Psoas muscle (tissue), 8 donors: ENCODE data around the gene BCL11A. TPM values are rescaled to one million over a fixed set of nuclear protein-coding genes. Genes with fewer than 3 reads are reported as not detected.

ENCODE experiments used
- ATAC-seq, 4 donors: fragments of 200-7000 bp; cut with Tn5 transposase; one replicate each; pipeline ENCODE4 v1.9.1; 2020; ENCODE audit warnings: moderate library complexity in 3 of 4, mild to moderate bottlenecking in 2 of 4
- DNase-seq, 2 donors: peaks; one replicate each; pipeline ENCODE4 v3.0.0-alpha.2; 2020
- H3K27ac ChIP-seq: fragments of 200-600 bp; one replicate; pipeline ENCODE4 v1.8.0; 2022
- H3K27me3 ChIP-seq, 3 donors: fragments of 200-600 bp in 1 of 3; one replicate each; pipeline versions ENCODE4 v1.6.1 to v1.8.0; 2013 to 2022; ENCODE audit warnings: low read length in 2 of 3, mild to moderate bottlenecking in 2 of 3, moderate library complexity in 1 of 3; ENCODE audit not compliant: insufficient read depth in 3 of 3
- H3K36me3 ChIP-seq, 2 donors: fragments of 200-600 bp in 1 of 2; one replicate each; pipeline versions ENCODE4 v1.6.1 to v1.8.0; 2013 to 2022; ENCODE audit warnings: low read depth in 1 of 2, mild to moderate bottlenecking in 1 of 2, moderate library complexity in 1 of 2; ENCODE audit not compliant: insufficient read depth in 1 of 2
- H3K4me1 ChIP-seq: fragments of 200-600 bp; one replicate; pipeline ENCODE4 v1.8.0; 2022
- H3K4me3 ChIP-seq: fragments of 200-600 bp; one replicate; pipeline ENCODE4 v1.8.0; 2022; ENCODE audit warnings: mild to moderate bottlenecking
- H3K9me3 ChIP-seq: fragments of 200-600 bp; one replicate; pipeline ENCODE4 v1.8.0; 2022
- WGBS, 3 donors: extraction: QIAGEN DNeasy Blood & Tissue Kit; methylation state at CpG; one replicate each; pipeline versions ENCODE4 v1.1.6 to v1.1.7; 2013; 5-methylcytosine and 5-hydroxymethylcytosine counted together
- intact Hi-C, 2 donors: fragments of 100-400 bp; cut with DNase I; formaldehyde crosslinking; loops; one replicate each; pipeline versions ENCODE4 v1.11.0 to v1.14.2; 2022
- polyA plus RNA-seq, 3 donors: library from polyadenylated mRNA; stranded (reverse); fragments of 200-250 nt; gene quantifications; one replicate each; pipeline ENCODE4 v1.2.3, GENCODE V29; 2013
- total RNA-seq, 4 donors: library from RNA; stranded (reverse); fragmentation: NEBNext Ultra II Directional in 2 of 4; extraction: Animal tissue kit (Norgen Biotek cat#: 25700) in 2 of 4; gene quantifications; one replicate each; pipeline versions ENCODE4 v1.2.1 to v1.2.4, GENCODE V29; 2021 to 2023
- TF ChIP-seq, protein P1 (sequence below): fragments of 200-600 bp; IDR thresholded peaks from one replicate; pipeline ENCODE4 v1.8.0; 2022; ENCODE audit warnings: antibody characterized with exemption
- donor health status: healthy with polysubstance abuse.
- donor health status: DM: no; HTN: no; CAD: no; lungs with moderate emphysema.
- donor health status: Bipolar disorder and iron deficiency.
- donor health status: healthy.
- donor health status: DM: yes; HTN: yes; CAD: no.
- donor health status: DM: no; HTN: no; CAD: no.
- donor health status: DM: no; HTN: no; CAD: no.
- donor health status: DM: yes; HTN: yes; CAD: no.

Gene BCL11A
- total and polyA plus RNA-seq, 7 donors = 0.01 to 0.66 (median 0.39) TPM; not detected in 1

GRCh38 chr2:60552851-60553494 is 481 bp downstream of the BCL11A start:
- Histone ChIP-seq H3K4me1 (peaks cover 28% of the 10 kb centered on the region), H3K36me3 (no peaks in the 10 kb centered on the region), H3K9me3 (no peaks in the 10 kb centered on the region), H3K27ac (no peak overlapping the region), H3K27me3 (peaks cover 2 to 95% (median 36%) of the 10 kb centered on the region in 3 donors), H3K4me3 (peak overlapping the region; percentile 85)
- WGBS, 3 donors = 2 to 4% (median 3%) methylated on average over 38 of the region's 38 CpGs
- intact Hi-C loops = loop anchor here in 1 of 2 donors (5.0 kb wide), 2 partner anchors 341 to 1251 kb away; no protein-coding TSS in a partner anchor
- no peak for ATAC-seq
- TF ChIP-seq, protein P1, sequence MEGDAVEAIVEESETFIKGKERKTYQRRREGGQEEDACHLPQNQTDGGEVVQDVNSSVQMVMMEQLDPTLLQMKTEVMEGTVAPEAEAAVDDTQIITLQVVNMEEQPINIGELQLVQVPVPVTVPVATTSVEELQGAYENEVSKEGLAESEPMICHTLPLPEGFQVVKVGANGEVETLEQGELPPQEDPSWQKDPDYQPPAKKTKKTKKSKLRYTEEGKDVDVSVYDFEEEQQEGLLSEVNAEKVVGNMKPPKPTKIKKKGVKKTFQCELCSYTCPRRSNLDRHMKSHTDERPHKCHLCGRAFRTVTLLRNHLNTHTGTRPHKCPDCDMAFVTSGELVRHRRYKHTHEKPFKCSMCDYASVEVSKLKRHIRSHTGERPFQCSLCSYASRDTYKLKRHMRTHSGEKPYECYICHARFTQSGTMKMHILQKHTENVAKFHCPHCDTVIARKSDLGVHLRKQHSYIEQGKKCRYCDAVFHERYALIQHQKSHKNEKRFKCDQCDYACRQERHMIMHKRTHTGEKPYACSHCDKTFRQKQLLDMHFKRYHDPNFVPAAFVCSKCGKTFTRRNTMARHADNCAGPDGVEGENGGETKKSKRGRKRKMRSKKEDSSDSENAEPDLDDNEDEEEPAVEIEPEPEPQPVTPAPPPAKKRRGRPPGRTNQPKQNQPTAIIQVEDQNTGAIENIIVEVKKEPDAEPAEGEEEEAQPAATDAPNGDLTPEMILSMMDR = no peak
- no peak for DNase-seq

- no peak overlapping the region for H3K27ac ChIP-seq
- H3K36me3 ChIP-seq = no peaks in the 10 kb centered on the region
- TF ChIP-seq, protein P1 = no peak
- DNase-seq = no peak
- peak overlapping the region; percentile 85 for H3K4me3 ChIP-seq
- peaks cover 28% of the 10 kb centered on the region for H3K4me1 ChIP-seq
- H3K9me3 ChIP-seq = no peaks in the 10 kb centered on the region
- intact Hi-C loops = loop anchor here in 1 of 2 donors (5.0 kb wide), 2 partner anchors 340 to 1250 kb away; no protein-coding TSS in a partner anchor
- peaks cover 5 to 90% (median 36%) of the 10 kb centered on the region in 3 donors for H3K27me3 ChIP-seq
- WGBS, 3 donors = 1 to 2% (median 2%) methylated on average over 23 to 49 of the region's 49 CpGs
- ATAC-seq = no peak
Measured at GRCh38 chr2:60552078-60552850, 1.2 kb downstream of the BCL11A start.

GRCh38 chr2:60551240-60552077 is 2.0 kb downstream of the BCL11A start:
- Histone ChIP-seq H3K36me3 (no peaks in the 10 kb centered on the region), H3K4me1 (peaks cover 28% of the 10 kb centered on the region), H3K4me3 (peak overlapping the region; percentile 85), H3K27ac (no peak overlapping the region), H3K9me3 (no peaks in the 10 kb centered on the region), H3K27me3 (peaks cover 4 to 90% (median 36%) of the 10 kb centered on the region in 3 donors)
- ATAC-seq (no peak), DNase-seq (no peak)
- TF ChIP-seq, protein P1 = no peak
- intact Hi-C loops = loop anchor here in 1 of 2 donors (2.0 to 5.0 kb wide), 3 partner anchors 215 to 1249 kb away; no protein-coding TSS in a partner anchor
- WGBS, 3 donors = 5 to 8% (median 6%) methylated on average over 45 to 63 of the region's 63 CpGs

GRCh38 chr2:60550984-60551239 is 2.5 kb downstream of the BCL11A start:
- Histone ChIP-seq H3K27me3 (peaks cover 3 to 88% (median 36%) of the 10 kb centered on the region in 3 donors), H3K4me3 (peak overlapping the region; percentile 85), H3K27ac (no peak overlapping the region), H3K36me3 (no peaks in the 10 kb centered on the region), H3K9me3 (no peaks in the 10 kb centered on the region), H3K4me1 (peaks cover 28% of the 10 kb centered on the region)
- intact Hi-C loops = loop anchor here in 1 of 2 donors (2.0 to 5.0 kb wide), 3 partner anchors 214 to 1249 kb away; no protein-coding TSS in a partner anchor
- WGBS, 3 donors = 15 to 17% (median 16%) methylated on average over 7 to 8 of the region's 8 CpGs
- DNase-seq (no peak), ATAC-seq (no peak)
- TF ChIP-seq, protein P1 = no peak
